Measurements from ENCODE around the gene CADM1.

The CADM1 gene

DNA sequence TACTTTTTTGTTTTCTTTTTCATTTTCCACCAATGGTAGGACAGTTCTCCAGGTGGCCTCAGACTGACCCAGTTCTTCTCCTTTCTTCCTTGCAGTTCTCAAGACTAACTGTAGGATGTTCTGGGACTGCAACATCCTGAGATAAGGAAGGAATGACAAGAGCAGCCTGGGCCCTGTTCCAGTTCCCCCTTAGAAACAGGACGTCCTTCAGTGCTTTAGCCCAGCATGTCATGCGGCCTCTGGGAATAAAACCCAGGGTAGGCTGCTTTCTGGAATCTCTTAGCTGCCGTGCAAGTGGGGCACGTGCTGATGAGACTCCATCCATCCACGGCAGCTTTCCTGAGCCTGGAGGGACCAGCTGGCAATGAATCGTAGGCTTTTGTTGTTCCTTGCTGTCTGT lies 24.0 kb upstream of the CADM1 start:
- TF ChIP-seq, protein P1, sequence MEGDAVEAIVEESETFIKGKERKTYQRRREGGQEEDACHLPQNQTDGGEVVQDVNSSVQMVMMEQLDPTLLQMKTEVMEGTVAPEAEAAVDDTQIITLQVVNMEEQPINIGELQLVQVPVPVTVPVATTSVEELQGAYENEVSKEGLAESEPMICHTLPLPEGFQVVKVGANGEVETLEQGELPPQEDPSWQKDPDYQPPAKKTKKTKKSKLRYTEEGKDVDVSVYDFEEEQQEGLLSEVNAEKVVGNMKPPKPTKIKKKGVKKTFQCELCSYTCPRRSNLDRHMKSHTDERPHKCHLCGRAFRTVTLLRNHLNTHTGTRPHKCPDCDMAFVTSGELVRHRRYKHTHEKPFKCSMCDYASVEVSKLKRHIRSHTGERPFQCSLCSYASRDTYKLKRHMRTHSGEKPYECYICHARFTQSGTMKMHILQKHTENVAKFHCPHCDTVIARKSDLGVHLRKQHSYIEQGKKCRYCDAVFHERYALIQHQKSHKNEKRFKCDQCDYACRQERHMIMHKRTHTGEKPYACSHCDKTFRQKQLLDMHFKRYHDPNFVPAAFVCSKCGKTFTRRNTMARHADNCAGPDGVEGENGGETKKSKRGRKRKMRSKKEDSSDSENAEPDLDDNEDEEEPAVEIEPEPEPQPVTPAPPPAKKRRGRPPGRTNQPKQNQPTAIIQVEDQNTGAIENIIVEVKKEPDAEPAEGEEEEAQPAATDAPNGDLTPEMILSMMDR (IDR thresholded peaks at IDR 0.05; ENCODE audit: unreplicated experiment in 3 of 3) = no peak
- Mint-ChIP-seq H3K36me3 (ENCODE audit: low read depth) (no peaks in the 10 kb centered on the region), H3K27me3 (ENCODE audit: low read depth) (peaks cover 24% of the 10 kb centered on the region), H3K27ac (peak overlapping the region in 2 of 3 experiments; percentile 40 to 80), H3K9me3 (no peaks in the 10 kb centered on the region), H3K4me1 (peaks cover 5% of the 10 kb centered on the region), H3K4me3 (no peak overlapping the region)

DNA sequence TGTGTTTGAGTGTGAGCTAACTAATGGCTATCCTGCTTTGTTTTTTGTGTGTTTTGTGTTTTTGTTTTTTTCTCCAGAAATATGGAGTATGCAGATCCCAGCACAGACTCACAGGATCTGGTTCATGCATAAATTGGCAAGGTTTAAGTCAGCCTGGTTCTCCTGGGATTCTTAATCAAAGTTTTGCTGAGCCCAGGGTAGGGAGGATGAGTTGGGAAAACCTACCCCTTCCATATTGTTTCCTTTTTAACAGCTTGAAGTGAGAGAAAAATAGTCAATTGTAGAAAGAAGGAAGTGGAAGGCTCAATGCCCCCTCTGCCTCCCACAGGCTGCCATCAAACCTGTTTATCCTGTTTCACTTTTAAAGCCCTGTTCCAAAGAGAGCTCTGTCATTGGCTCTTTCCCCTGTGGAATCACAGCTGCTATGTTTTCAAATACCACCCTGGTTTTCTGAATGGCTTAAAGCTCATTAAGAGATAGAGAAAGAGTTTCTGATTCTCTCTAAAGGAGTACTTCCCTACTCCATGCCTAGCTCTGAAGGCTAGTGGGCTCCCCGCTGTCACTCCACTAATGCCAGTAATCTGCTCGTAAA lies 23.4 kb upstream of the CADM1 start:
- Mint-ChIP-seq H3K9me3 (no peaks in the 10 kb centered on the region), H3K4me3 (no peak overlapping the region), H3K27ac (peak overlapping the region in 2 of 3 experiments; percentile 40 to 80), H3K27me3 (ENCODE audit: low read depth) (peaks cover 24% of the 10 kb centered on the region), H3K36me3 (ENCODE audit: low read depth) (no peaks in the 10 kb centered on the region), H3K4me1 (peaks cover 5% of the 10 kb centered on the region)
- TF ChIP-seq, protein P1 (IDR thresholded peaks at IDR 0.05; ENCODE audit: unreplicated experiment in 3 of 3) = no peak

DNA sequence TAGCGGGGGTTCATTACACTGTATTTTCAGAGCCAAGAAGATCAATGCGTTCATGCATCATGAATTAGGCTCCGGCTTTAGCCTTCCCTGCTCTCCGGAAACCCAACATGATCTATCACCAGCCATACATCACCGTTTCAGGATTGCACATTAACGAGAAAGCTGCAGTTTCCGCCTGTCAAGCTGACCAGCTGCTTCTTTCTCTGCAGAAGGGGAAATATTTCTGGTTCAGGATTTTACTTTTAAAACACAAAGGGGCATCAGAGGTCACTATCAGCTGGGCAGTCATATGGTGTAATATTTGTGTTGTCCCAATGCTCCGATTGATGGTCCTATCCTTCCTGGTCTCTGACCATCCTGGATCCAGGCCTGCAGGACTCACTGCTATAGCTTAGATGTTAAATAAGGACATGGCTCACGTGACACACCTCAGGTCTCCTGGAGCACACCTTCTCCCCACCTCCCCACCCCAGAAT lies 21.4 kb upstream of the CADM1 start:
- TF ChIP-seq, protein P1 (IDR thresholded peaks at IDR 0.05; ENCODE audit: unreplicated experiment in 3 of 3) = no peak
- no peaks in the 10 kb centered on the region for H3K9me3 Mint-ChIP-seq
- peaks cover 5% of the 10 kb centered on the region for H3K4me1 Mint-ChIP-seq
- no peaks in the 10 kb centered on the region for H3K36me3 Mint-ChIP-seq (ENCODE audit: low read depth)
- no peak overlapping the region for H3K4me3 Mint-ChIP-seq
- peaks cover 30% of the 10 kb centered on the region for H3K27me3 Mint-ChIP-seq (ENCODE audit: low read depth)
- peak overlapping the region in 1 of 3 experiments; percentile 16 for H3K27ac Mint-ChIP-seq

DNA sequence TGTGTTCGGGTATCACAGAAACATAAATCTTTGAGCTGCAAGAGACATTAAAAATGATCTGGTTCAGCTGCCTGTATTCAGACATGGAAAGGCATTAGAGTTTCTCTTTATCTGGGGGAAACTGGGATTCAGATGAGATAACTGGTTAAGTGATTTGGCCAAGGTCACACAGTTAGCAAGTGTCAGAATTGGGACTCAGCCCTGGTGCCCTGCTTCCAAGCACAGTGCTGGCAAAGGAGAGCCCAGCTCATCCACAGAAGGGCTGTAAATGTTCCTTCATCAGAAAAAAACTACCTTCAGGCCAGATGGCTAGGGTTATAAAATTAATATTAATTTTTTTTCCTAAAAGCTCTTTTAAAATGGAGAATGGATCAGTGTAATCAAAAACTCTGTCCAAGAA lies 20.4 kb upstream of the CADM1 start:
- TF ChIP-seq, protein P1 (IDR thresholded peaks at IDR 0.05; ENCODE audit: unreplicated experiment in 3 of 3) = no peak
- Mint-ChIP-seq H3K27ac (no peak overlapping the region), H3K9me3 (no peaks in the 10 kb centered on the region), H3K4me3 (no peak overlapping the region), H3K4me1 (peaks cover 5% of the 10 kb centered on the region), H3K36me3 (ENCODE audit: low read depth) (no peaks in the 10 kb centered on the region), H3K27me3 (ENCODE audit: low read depth) (peaks cover 35% of the 10 kb centered on the region)

DNA sequence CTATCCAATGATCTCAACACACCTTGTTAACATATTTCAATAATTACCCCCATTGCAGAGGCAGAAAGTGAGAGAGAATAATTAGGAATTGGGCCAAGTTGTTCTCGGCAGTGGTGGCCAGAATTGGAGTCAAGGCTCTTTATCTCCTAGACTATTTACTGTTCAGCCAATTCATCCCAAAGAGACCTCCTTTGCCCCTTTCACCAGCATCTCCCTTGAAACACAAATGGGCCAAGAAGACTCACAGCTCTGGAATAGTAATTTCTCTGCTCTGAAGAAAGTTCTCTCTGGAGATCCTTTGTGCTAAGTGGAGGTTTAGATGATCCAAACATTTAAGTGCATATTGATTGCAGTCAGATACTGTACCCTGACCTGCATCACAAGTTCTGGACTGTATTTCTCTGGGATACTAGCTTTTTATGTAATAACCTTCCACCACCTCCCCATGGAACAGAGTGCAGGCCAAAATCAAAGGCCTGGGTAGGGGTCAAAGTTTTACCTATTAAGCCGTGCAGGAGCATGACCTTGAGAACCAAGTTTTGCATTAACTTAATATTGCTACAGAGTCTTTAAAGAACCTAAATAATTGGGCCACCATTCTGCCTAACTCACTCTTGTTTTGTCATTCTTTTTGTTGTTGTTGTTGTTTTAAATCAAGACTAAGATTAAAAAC lies 19.6 kb upstream of the CADM1 start:
- Mint-ChIP-seq H3K36me3 (ENCODE audit: low read depth) (no peaks in the 10 kb centered on the region), H3K4me3 (no peak overlapping the region), H3K27ac (peak overlapping the region in 1 of 3 experiments; percentile 39), H3K9me3 (no peaks in the 10 kb centered on the region), H3K27me3 (ENCODE audit: low read depth) (peaks cover 28% of the 10 kb centered on the region), H3K4me1 (peaks cover 5% of the 10 kb centered on the region)
- TF ChIP-seq, protein P1 (IDR thresholded peaks at IDR 0.05; ENCODE audit: unreplicated experiment in 3 of 3) = no peak

DNA sequence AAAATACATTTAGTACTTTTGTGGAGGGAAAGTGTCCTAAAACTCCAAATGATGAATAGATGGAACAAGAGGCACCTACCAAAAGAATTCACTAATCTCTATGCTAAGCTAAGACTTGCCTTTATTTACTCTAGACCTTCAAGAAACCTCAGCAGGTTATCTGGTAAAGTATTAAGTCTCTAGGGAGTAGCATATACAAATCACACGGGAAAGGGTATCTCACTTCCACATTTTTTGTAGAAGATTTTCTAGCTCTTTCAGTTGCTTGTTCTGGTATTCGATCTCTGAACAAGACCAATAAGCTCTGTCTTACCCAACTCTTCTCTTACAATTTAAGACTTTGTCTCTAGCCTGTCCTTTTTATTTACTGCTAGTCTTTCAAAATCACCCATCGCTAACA lies 18.1 kb upstream of the CADM1 start:
- Mint-ChIP-seq H3K36me3 (ENCODE audit: low read depth) (no peaks in the 10 kb centered on the region), H3K27me3 (ENCODE audit: low read depth) (peaks cover 27% of the 10 kb centered on the region), H3K4me3 (no peak overlapping the region), H3K27ac (no peak overlapping the region), H3K4me1 (peaks cover 5% of the 10 kb centered on the region), H3K9me3 (no peaks in the 10 kb centered on the region)
- TF ChIP-seq, protein P1 (IDR thresholded peaks at IDR 0.05; ENCODE audit: unreplicated experiment in 3 of 3) = no peak

All from nephron (organoid).